Astrocyte of the hippocampus (primary cell): ENCODE data around the gene ABCB4.
"Not testable (repeated sequence)": the region's sequence is repeated elsewhere in the genome, so short reads cannot be mapped to it uniquely, and the experiment has no call there.

Experiments
- DNase-seq: peaks from one replicate; pipeline ENCODE4 v3.0.0; 2011; ENCODE audit warnings: low read depth, low spot score

ABCB4 gene

DNA sequence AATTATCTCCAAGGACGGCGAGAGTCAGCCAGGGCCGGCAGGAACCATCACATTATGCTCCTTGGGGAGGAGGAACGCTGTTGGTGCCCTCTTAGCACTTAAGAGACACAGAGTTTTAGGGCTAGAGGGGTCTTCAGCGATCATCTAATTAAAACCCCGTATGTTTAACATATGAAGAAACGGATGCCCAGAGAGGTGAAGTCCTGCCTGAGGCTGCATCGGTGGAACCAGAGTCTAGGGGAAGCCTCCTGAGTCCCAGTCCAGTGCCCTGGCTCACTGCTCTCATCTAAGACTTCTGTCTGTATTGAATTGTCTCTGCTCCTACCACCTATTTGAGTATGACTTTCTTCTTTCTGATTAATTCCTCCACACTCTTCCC lies 688 bp upstream of the ABCB4 start:
- no peak for DNase-seq

GRCh38 chr7:87474533-87475358 lies 734 bp downstream of the ABCB4 start:
- DNase-seq = peak; percentile 51

GRCh38 chr7:87473986-87474385 lies 1.5 kb downstream of the ABCB4 start:
- DNase-seq = no peak

- DNase-seq = no peak
Observed at GRCh38 chr7:87473192-87473591, 2.3 kb downstream of the ABCB4 start.

DNA sequence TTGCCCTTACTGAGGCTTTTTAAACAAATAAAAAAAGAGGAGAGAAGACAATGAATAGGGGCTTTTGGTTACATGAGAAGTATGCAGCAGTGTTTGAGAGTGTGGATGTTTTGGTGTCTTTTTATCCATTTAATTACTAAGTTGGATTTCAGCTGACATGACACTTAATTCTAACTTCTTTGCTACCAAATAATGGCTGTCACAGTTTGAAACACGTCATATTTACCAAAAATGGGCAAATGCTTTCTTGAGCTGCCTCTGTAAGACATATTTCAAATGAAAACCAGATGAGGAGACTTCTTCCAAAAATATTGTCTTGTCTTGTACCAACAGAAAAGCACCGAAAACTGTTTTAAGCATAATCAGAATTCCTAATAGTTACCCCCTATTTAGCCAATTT lies 4.0 kb downstream of the ABCB4 start:
- no peak for DNase-seq

DNA sequence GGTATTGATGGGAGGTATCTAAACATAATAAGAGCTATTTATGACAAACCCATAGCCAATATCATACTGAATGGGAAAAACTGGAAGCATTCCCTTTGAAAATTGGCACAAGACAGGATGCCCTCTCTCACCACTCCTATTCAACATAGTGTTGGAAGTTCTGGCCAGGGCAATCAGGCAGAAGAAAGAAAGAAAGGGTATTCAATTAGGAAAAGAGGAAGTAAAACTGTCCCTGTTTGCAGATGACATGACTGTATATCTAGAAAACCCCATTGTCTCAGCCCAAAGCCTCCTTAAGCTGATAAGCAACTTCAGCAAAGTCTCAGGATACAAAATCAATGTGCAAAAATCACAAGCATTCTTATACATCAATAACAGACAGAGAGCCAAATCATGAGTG lies 6.3 kb downstream of the ABCB4 start:
- DNase-seq = not testable (repeated sequence)

- not testable (repeated sequence) for DNase-seq
Observed at GRCh38 chr7:87465534-87465880, 10.0 kb downstream of the ABCB4 start.

- DNase-seq = not testable (repeated sequence)
Observed at GRCh38 chr7:87464830-87465533, 10.5 kb downstream of the ABCB4 start.

- no peak for DNase-seq
Observed at GRCh38 chr7:87463982-87464381, 11.5 kb downstream of the ABCB4 start.

- DNase-seq = not testable (repeated sequence)
Observed at GRCh38 chr7:87460444-87460843, 15.0 kb downstream of the ABCB4 start.

- no peak for DNase-seq
Observed at GRCh38 chr7:87459941-87460340, 15.5 kb downstream of the ABCB4 start.

GRCh38 chr7:87458148-87458547 lies 17.3 kb downstream of the ABCB4 start:
- DNase-seq = peak; percentile 18

GRCh38 chr7:87456247-87456646 lies 19.2 kb downstream of the ABCB4 start:
- no peak for DNase-seq

GRCh38 chr7:87452279-87452678 lies 23.2 kb downstream of the ABCB4 start:
- no peak for DNase-seq

DNA sequence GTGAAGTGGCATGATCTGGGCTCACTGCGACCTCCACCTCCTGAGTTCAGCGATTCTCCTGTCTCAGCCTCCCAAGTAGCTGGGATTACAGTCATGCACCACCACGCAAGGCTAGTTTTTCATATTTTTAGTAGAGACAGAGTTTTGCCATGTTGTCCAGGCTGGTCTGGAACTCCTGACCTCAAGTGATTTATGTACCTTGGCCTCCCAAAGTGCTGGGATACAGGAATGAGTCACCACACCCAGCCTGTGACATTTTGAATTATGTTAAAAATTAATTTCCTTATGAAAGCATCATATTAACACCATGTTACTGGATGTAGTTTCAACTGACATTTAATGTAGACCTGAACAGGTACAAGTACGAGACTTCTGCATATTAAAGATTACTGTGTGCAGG lies 24.3 kb downstream of the ABCB4 start:
- no peak for DNase-seq

GRCh38 chr7:87450706-87451105 lies 24.8 kb downstream of the ABCB4 start:
- DNase-seq = no peak

DNA sequence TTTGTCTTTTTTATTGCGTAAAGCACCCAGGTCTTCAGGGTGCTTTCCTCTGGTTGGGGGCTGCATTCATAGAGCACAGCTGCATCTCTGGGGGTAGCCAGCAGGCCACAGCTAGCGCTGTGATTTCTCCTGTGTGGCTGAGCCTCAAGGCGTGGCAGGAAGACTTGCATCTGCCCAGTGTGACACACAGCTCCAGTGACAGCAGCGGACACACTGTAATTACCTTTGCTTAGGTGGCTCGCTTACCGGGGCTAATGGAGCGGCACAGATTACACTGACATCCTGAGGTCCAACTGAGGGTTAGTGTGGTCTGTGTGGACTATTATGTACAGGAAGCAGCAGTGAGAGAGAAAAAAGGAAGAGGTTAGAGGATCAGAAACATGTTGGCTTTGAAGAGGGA lies 27.1 kb downstream of the ABCB4 start:
- DNase-seq = no peak

- DNase-seq = peak; percentile 61
Observed at GRCh38 chr7:87447116-87447635, 28.3 kb downstream of the ABCB4 start.

DNA sequence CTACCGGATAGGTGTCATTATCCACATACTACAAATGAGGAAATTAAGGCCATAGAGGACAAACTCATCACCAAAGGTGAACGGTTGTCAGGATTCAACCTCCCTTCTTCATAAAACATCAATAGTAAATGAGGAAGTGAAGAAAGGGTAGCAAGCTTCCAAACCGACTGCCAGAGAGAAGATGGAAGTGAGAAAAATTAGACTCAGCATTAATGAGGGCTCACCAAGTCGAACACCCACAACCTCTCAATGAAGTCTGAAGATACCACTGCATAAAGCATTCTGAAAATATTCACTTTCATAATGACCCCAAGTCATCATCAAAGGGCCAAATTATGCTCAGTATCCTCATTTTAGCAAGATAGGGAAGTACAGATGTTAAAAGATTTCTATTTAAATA lies 29.6 kb downstream of the ABCB4 start:
- DNase-seq = no peak

GRCh38 chr7:87435546-87435945 lies 39.9 kb downstream of the ABCB4 start:
- peak; percentile 68 for DNase-seq

DNA sequence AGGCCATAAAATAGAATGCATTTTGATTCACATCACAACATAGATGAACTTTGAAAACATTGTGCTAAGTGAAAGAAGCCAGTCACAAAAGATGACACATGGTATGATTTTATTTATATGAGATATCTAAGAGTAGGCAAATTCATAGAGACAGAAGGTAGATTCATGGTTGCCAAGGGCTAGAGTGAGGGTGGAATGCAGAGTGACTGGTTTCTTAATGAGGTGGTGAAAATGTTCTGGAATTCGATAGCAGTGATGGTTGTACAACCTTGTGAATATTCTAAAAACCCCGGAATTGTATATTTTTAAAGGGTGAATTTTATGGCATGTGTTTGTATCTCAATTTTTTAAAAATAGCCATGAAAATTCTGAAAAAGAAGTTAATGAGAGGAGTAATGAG lies 42.9 kb downstream of the ABCB4 start:
- DNase-seq = no peak

DNA sequence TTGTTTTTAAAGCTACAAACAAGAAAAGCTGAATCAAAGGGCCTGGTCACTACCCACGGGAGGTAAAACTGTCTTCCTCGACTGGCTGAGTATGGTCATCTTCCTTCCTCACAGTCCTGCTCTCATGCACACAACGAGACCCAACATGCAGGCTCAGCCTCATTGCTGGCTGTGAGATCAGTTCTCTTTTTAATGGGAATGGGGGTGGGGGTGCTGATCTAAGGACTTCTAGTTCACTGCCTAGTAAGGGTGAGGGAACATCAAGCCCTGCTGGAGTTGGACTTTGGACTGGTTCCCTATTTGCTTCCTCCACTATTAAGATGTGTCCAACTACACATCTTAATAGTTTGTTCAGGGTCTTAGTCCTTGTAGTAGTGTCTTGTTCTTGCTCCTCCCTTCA lies 48.2 kb downstream of the ABCB4 start:
- no peak for DNase-seq

- DNase-seq = no peak
Observed at GRCh38 chr7:87426160-87426559, 49.3 kb downstream of the ABCB4 start.
